Astrocyte (in vitro differentiated cells and primary cell): ENCODE data around the gene ACSM6. TPM values are rescaled to one million over a fixed set of nuclear protein-coding genes. Genes with fewer than 3 reads are reported as not detected.
A peak's percentile ranks its signal among the peaks of the same experiment; 100 is the strongest.

ENCODE experiments used
- DNase-seq: peaks from one replicate; pipeline ENCODE4 v3.0.0-alpha.2; 2010; ENCODE audit warnings: low read depth
- FAIRE-seq: peaks from 2 replicates; lab custom pipeline; 2011; peaks lifted over from hg19 to GRCh38; lab: Jason Lieb, UNC
- H2AFZ ChIP-seq: 2 replicates; pipeline ENCODE4 v1.6.0; 2012; ENCODE audit warnings: low read depth, low read length, inconsistent platforms
- H3K27ac ChIP-seq: 2 replicates; pipeline ENCODE4 v1.5.1; 2011; ENCODE audit warnings: low read depth, low read length, inconsistent platforms
- H3K27me3 ChIP-seq: 2 replicates; pipeline ENCODE4 v1.6.0; 2011; ENCODE audit warnings: low read length, inconsistent platforms; ENCODE audit not compliant: insufficient read depth
- H3K36me3 ChIP-seq: 2 replicates; pipeline ENCODE4 v1.5.1; 2011; ENCODE audit warnings: low read length, inconsistent platforms; ENCODE audit not compliant: insufficient read depth
- H3K4me1 ChIP-seq: 2 replicates; pipeline ENCODE4 v1.5.1; 2011; ENCODE audit warnings: low read length, inconsistent platforms; ENCODE audit not compliant: insufficient read depth
- H3K4me2 ChIP-seq: 2 replicates; pipeline ENCODE4 v1.6.0; 2012; ENCODE audit warnings: low read length, inconsistent platforms
- H3K4me3 ChIP-seq: 2 replicates; pipeline ENCODE4 v1.5.1; 2011; ENCODE audit warnings: low read depth, mild to moderate bottlenecking, low read length, inconsistent platforms; ENCODE audit not compliant: insufficient read depth
- H3K79me2 ChIP-seq: 2 replicates; pipeline ENCODE4 v1.6.0; 2012; ENCODE audit warnings: mild to moderate bottlenecking, low read length, inconsistent platforms; ENCODE audit not compliant: insufficient read depth
- H3K9ac ChIP-seq: 2 replicates; pipeline ENCODE4 v1.6.0; 2012; ENCODE audit warnings: mild to moderate bottlenecking, low read length, inconsistent platforms
- H3K9me3 ChIP-seq: 2 replicates; pipeline ENCODE4 v1.5.1; 2012; ENCODE audit warnings: low read depth, mild to moderate bottlenecking, low read length, inconsistent platforms; ENCODE audit not compliant: insufficient read depth
- H4K20me1 ChIP-seq: 2 replicates; pipeline ENCODE4 v1.6.0; 2012; ENCODE audit warnings: low read length, inconsistent platforms; ENCODE audit not compliant: insufficient read depth
- H3K27ac Mint-ChIP-seq: one replicate; pipeline ENCODE4 v1.8.0; 2021; ENCODE audit warnings: mild to moderate bottlenecking, mixed read lengths; ENCODE audit not compliant: unreplicated experiment
- H3K27me3 Mint-ChIP-seq: one replicate; pipeline ENCODE4 v1.8.0; 2021; ENCODE audit warnings: low read depth, mixed read lengths; ENCODE audit not compliant: unreplicated experiment
- H3K36me3 Mint-ChIP-seq: one replicate; pipeline ENCODE4 v1.8.0; 2021; ENCODE audit warnings: low read depth, mixed read lengths; ENCODE audit not compliant: unreplicated experiment
- H3K4me1 Mint-ChIP-seq: one replicate; pipeline ENCODE4 v1.8.0; 2021; ENCODE audit warnings: low read depth, mixed read lengths; ENCODE audit not compliant: unreplicated experiment
- H3K4me3 Mint-ChIP-seq: one replicate; pipeline ENCODE4 v1.8.0; 2021; ENCODE audit warnings: mild to moderate bottlenecking, moderate library complexity, mixed read lengths; ENCODE audit not compliant: unreplicated experiment
- H3K9me3 Mint-ChIP-seq: one replicate; pipeline ENCODE4 v1.8.0; 2021; ENCODE audit warnings: mild to moderate bottlenecking, mixed read lengths; ENCODE audit not compliant: unreplicated experiment
- CTCF ChIP-seq: IDR thresholded peaks from 2 replicates; pipeline ENCODE4 v1.5.1; 2011; ENCODE audit warnings: low read depth, mild to moderate bottlenecking, inconsistent platforms, low read length, moderate library complexity; ENCODE audit not compliant: insufficient read depth
- EZH2 ChIP-seq: IDR thresholded peaks from 2 replicates; pipeline ENCODE4 v1.6.1; 2012; ENCODE audit warnings: mild to moderate bottlenecking, low read length, inconsistent platforms; ENCODE audit not compliant: insufficient read depth
- total RNA-seq: library from RNA; stranded (reverse); gene quantifications from 2 replicates; pipeline ENCODE4 v1.2.1, GENCODE V29; 2021

The ACSM6 gene
- total RNA-seq, 1 donor from 2014 or later: not detected

- Mint-ChIP-seq H3K9me3 (peaks cover 2% of the 10 kb centered on the region), H3K27me3 (no peaks in the 10 kb centered on the region), H3K4me1 (peaks cover 49% of the 10 kb centered on the region), H3K4me3 (peak overlapping the region; percentile 50), H3K27ac (peak overlapping the region; percentile 100), H3K36me3 (peaks cover 42% of the 10 kb centered on the region)
- Histone ChIP-seq H3K4me1 (peaks cover 20% of the 10 kb centered on the region), H2AFZ (no peak overlapping the region), H3K27me3 (no peaks in the 10 kb centered on the region), H3K4me3 (peak overlapping the region; percentile 40), H3K9me3 (peaks cover 2% of the 10 kb centered on the region), H3K36me3 (peaks cover 8% of the 10 kb centered on the region), H3K9ac (peak overlapping the region; percentile 83), H4K20me1 (no peaks in the 10 kb centered on the region), H3K4me2 (peak overlapping the region; percentile 79), H3K79me2 (peaks cover 11% of the 10 kb centered on the region), H3K27ac (peak overlapping the region; percentile 96)
- no peak for TF ChIP-seq EZH2
- no peak for TF ChIP-seq CTCF
- DNase-seq (peak; percentile 81), FAIRE-seq (no peak)
Observed at GRCh38 chr10:95260909-95261552, 67.0 kb downstream of the ACSM6 start.

GRCh38 chr10:95261926-95262325 is 67.9 kb downstream of the ACSM6 start:
- peak overlapping the region; percentile 83 for H3K9ac ChIP-seq
- peaks cover 56% of the 10 kb centered on the region for H3K4me1 Mint-ChIP-seq

More at GRCh38 chr10:95261926-95262325, 67.9 kb downstream of the ACSM6 start:
- H3K27ac ChIP-seq: no peak overlapping the region
- Mint-ChIP-seq H3K9me3 (no peaks in the 10 kb centered on the region), H3K4me3 (no peak overlapping the region), H3K36me3 (peaks cover 44% of the 10 kb centered on the region), H3K27me3 (no peaks in the 10 kb centered on the region), H3K27ac (peak overlapping the region; percentile 100)
- H3K36me3 ChIP-seq: peaks cover 8% of the 10 kb centered on the region
- no peaks in the 10 kb centered on the region for H4K20me1 ChIP-seq
- TF ChIP-seq EZH2 (no peak), CTCF (no peak)
- peaks cover 8% of the 10 kb centered on the region for H3K79me2 ChIP-seq
- no peaks in the 10 kb centered on the region for H3K27me3 ChIP-seq
- FAIRE-seq (no peak), DNase-seq (no peak)
- peaks cover 28% of the 10 kb centered on the region for H3K4me1 ChIP-seq
- H2AFZ ChIP-seq: no peak overlapping the region
- H3K4me3 ChIP-seq: no peak overlapping the region
- H3K9me3 ChIP-seq: no peaks in the 10 kb centered on the region
- no peak overlapping the region for H3K4me2 ChIP-seq
